Endometrium (tissue), 2 donors: ENCODE results near the gene TRPV4.
"Not testable (repeated sequence)": the region's sequence is repeated elsewhere in the genome, so short reads cannot be mapped to it uniquely, and the experiment has no call there.

ENCODE experiments used
- FAIRE-seq: peaks from 2 replicates; lab custom pipeline; 2012; peaks lifted over from hg19 to GRCh38; lab: Jason Lieb, UNC
- donor health status: control.
- donor health status: control.

The TRPV4 gene

DNA sequence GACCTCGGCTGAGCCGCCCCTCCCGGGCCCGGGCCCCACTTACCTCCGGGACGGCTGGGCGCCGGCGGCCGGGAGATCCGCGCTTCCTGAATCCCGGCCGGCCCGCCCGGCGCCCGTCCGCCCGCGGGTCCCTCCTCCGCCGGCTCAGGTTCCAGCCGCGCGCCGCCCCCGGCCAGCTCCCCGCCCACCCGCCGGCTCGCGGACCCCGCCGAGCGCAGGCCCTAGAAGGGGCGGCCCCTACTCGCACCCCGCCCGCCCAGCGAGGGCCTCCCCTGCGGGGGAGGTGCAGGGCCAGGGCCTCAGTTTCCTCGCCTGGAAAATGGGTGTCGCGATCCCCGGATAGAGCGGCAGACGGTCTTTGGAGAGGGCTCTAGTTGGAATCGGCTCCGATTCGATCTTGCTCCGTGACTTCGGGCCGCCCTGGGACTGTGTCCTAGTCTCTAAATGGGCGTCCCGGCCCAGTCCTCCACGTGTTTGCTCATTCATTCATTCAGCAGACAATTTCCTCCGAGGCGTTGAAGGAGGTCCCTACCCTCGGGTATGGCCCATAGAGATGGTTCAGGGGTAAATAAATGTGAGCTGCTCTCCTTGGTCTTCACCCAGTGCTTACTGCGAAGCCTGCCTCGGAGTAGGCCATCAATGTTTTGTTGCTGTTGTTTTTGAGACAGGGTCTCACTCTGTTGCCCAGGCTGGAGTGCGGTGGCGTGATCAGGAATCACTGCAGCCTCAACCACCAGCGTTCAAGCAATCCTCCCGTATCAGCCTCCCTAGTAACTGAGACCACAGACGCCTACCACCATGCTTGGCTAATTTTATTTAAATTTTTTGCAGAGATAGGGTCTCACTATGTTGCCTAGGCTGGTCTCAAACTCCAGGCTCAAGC is at the start of gene TRPV4:
TSS of gene TRPV4 (minus strand) at position 92 of the 883 bp plus-strand sequence. CDS start 18,602 bp downstream, outside the sequence.
- FAIRE-seq = no peak

DNA sequence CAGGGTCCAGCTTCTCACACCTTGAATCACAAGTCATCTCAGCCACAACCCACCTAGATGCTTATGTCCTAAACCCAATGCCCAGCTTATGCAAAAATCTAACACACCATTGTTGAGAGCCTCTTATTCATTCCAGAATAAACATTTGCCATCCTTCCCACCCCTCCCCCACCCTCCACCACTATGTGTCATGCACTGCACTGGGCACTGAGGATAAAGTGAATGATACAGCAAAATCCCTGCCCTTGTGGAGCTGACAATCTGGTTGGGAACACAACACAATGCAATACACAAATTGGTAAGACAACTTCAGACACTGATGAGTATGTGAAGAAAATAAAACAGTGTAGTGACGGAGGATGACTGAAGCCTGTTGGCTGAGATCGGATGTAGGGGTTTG is 48.6 kb upstream of the TRPV4 start:
- no peak for FAIRE-seq

DNA sequence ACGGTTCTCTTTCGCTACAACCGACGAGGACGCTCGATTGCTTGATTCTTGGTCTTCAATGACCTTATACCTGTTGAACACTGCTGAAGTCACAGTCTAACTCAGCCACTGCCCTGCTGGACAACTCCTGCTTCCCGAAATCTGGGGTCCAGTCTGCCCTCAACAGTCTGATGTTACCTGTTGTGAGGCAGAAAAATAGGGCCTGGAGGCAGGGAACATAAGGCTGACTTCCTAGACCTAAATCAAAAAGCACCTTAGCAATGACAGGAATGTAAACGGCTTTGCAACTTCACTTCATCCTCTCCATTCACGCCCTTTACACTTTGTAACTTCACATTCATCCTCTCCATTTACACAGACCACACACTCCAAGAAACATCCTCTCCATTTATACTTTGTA is 47.7 kb upstream of the TRPV4 start:
- no peak for FAIRE-seq

DNA sequence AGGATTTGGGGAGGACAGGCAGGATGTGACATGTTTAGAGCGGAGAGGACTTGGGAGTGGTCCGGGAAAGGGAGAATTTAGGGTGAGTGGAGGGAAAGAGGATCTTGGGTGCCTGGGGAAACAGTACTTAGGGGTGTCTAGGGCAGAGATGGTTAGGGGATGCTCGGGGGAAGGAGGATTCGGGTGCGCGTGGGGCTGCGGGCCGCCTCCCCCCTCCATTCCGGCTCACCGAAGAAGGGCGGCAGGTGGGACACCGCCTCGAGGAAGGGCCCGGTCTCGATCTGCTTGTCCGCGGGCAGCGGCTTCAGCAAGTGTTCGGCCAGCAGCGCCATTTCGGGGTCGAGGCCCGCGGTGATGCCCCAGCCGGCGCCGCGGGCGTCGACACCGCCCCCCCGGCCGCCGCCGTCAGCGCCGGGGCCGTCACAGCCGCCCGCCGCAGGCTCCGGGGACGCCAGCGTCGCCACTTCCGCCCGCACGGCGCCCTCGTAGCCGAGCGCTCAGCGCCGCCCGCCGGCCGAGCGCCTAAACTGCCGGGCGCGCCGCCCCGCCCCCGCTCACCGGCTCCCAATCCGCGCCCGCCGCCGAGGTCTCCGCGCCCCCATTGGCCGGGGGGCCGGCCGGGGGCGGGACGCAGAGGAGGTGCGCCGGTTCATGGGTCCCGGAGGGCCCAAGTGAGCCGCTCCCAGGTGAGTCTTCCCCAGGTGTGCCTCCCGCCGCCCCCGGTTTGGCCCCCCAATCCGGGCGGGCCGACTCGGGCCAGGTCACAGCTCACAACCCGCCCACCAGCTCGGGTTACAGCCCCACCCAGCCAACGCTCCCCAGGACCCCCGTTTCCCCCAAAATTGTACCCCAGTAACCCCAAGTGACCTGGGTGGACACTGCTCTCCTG is 47.1 kb upstream of the TRPV4 start, which contains the start of gene GLTP:
TSS of gene GLTP (minus strand) at position 499 of the 889 bp plus-strand sequence. CDS start at position 332, 167 bp downstream.
- FAIRE-seq = no peak

DNA sequence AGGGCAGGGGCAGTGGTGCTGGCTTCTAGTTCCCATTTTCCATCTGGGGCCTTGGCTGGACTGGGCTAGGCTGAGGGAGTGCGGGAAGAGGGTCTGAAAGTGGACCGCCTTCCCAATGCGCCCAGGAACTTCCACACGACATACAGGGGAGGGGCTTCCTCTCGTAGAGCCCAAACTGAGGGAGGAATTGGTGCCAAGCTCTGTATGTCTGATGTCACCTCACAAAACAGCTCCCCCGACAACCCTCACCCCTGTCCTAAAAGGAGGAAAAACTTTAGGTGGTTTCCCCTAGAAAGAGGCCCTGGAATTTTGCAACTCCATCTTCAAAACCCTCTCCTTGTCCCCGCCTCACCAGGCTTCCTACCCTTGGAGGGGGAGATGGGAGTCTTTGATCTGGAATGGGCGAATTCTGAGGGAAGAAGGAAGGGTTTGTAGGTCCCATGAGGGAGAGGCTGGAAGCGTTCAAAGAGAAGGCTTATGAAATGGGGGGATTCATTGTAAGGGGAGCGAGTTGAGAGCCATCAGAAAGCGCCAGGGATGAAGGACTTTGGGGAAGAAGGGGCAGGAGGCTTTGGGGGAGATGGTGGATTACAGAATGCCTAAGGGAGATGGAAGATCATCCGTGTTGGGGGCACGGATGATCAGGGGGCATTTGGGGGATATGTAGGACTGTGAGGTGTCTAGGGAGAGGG is 46.3 kb upstream of the TRPV4 start:
- no peak for FAIRE-seq

DNA sequence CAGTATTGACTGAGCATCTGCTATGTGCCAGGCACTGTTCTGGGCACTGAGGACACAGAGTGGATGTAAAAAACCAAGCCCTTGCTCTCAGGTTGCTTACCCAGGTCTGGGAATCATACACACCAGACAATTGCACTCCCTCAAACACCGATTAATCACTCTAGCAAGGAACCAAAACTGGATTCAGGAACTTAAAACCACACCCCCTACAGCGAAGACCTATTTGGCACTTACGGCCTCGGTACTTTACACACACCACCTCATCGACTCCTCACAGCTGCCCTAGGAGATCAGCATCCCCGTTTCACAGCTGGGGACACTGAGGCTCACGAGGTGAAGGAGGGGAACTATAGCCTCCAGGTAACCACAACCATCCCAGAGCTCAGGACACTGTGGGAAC is 45.6 kb upstream of the TRPV4 start:
- FAIRE-seq = no peak

DNA sequence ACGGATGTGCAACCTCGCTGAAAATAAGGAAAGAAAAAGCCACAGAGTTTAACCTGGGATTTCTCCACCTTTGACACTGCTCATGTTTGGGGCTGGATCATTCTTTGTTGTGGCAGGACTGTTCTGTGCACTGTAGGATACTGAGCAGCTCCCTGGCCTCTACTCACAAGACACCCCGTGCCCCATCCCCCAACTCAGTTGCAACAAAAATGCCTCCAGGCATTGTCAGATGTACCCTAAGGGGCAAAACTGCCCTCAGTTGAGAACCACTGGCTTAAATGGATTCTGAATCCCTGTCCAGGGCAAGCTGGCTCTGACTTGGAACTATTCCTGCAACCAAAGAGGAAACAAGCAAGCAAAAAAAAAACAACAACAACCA is 45.0 kb upstream of the TRPV4 start:
- FAIRE-seq = no peak

DNA sequence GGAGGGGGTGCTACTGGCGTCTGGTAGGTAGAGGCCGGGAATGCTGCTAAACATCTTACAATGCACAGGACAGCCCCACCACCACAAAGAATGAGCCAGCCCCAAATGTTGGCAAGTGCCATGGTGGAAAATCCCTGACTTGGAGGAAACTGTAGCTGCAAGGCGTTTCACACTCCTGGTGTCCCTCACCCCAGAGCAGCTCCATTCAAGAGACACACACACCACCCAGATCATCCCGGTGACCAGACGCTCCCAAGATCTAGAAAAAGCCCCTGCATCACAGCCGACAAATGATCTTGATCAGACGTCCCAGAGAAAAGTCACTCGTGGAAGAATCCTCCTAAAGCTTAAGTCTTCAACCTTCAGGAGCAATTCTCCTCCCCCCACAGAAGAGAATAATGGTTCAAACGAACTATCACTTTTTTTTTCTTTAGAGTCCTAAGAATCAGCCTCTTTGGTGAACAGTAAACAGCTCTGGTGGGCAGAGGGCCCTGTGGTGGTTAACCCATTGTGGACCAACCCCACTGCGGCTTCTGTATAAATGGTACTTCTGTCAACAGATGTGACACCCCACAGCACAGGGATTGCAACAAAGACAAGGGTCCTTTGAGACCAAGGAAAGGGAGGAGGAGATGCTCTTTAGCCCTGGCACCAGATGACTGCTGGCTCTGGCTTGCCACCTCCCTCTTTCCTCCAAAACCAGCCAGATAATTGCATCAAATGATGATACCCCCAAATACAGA is 44.5 kb upstream of the TRPV4 start:
- no peak for FAIRE-seq

DNA sequence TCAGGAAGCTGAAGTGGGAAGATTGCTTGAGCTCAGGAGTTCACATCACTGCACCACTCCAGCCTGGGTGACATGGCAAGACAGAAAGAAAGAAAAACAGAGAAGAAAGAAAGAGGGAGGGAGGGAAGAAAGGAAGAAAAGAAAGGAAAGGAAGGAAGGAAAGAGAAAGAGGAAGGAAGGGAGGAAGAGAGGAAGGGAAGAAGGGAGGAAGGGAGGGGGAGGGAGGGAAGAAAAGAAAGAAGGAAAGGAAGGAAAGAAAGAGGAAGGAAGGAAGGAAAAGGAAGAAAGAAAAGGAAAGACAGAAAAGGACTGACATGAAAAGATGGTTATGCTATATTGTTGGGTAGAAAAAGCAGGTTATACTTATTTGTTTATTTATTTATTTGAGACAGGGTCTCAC is 43.2 kb upstream of the TRPV4 start:
- FAIRE-seq = no peak

DNA sequence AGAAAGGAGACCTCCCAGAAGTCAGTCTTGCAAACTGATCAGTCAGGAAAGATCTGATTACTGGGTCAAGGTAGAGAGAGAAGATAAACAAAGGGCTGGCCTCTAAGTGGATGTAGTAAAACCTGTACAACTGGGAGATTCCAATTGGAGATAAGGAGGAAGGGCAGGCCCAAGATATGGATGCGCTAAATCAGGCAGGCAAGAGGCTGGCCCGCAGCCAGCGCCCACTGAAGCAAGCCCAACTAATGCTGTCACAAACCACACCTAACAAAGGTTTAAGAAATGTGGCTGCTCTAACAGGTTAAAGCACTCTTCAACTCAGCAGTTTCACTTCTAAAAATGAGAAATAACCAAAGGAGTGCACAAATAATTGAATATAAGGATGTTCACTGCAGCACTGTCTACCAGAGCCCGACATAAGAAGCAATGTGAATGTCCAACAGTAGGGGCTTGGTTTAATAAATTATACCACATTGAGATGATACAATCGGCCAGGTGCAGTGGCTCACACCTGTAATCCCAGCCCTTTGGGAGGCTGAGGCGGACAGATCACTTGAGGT is 42.5 kb upstream of the TRPV4 start:
- no peak for FAIRE-seq

DNA sequence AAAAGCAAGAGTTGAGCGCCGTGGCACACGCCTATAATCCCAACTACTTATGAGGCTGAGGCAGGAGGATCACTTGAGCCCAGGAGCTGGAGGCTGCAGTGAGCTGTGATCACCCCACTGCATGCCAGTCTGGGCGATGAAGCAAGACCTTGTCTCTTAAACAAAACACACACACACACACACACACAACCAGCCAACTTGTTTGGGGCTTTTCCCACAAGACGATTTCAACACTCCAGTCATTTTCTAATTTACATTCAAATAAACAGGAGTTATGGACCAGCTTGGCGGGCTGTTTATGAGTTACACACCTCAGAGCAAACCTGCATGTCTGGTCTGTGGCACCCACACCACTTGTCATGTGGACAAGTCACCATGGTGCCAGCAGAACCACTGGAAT is 40.5 kb upstream of the TRPV4 start:
- FAIRE-seq = no peak

DNA sequence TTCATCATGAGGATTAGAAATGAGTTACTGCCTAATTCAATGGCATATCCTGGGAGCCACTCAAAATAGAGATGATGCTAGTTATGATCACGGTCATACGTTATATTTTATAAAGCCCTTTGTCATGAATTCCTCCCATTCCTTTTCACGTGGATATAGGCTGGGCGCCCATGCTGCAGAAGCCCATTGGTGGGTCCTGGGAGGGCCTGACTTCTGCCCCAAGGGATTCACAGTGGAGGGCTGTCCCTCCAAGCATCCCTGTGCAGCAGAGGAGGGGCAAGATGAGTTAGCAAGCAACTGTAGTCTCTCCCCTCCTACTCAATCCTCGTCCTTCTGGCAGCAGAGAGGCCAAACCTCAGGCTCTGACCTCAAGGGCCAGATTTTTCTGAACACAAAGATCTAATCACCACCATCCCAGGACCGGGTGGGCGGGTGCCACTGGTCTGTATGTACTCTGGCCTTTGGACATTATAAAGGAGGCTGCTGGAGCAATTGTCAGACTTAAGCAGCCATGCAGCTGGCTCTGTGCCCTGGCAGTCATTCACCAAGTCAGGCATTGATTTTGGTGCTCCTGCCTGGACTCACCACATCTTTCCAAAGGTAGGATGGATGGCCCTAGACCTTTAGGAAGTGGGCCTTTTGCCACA is 38.6 kb upstream of the TRPV4 start:
- no peak for FAIRE-seq

DNA sequence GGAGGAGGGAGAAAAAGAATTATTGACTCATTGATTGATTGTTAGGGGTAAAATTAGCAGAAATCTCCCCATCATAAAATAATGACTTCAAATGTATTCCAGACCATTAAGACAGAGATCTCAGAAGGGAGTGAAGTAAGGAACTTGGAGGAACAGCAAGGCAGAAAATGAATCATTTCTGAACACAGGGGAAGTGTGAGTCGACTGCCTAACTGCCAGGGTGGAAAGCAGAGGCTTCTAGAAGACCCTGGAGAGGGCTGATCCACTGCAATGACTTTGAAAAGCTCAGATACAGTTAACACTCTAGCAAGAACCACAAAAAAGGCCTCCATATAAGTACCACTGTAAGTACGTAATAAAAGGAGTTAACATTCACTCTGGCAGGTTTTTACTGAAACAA is 37.5 kb upstream of the TRPV4 start:
- FAIRE-seq = no peak

DNA sequence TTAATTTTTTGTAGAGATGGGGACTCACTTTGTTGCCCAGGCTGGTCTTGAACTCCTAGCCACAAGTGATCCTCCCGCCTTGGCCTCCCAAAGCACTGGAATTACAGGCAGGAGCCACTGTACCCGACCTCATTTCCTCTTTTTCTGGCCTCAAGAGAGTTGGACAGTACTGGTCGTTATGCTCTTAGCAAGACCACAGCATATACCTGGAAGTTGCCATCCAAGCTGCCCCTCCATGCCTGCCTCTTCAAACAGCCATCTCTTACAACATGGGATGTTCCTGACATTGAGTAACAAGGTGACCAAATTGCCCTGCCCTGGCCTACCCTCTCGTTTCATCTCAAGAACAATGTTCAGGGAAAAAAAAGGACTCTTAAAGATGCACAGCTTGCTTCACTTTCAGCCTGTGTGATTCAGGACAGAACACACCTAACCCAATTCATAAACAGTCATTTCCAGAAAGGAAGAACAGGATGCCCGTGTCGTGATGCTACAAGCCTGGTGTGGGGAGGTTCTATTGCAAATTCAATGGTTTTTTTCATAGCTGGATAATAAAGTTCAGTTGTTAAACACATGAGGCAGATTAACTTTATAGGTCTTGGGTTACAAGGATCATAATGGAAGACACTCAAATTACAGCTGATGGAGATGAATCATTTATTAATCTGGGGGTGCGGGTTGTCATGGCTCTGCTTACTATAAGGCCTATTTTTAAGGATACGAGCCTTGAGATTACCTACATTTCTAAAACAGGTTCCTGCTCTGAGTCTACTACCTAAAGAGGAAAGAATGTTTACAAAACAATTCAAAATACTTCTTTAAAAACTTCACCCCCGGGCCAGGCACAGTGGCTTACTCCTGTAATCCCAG is 35.2 kb upstream of the TRPV4 start:
- FAIRE-seq = no peak

DNA sequence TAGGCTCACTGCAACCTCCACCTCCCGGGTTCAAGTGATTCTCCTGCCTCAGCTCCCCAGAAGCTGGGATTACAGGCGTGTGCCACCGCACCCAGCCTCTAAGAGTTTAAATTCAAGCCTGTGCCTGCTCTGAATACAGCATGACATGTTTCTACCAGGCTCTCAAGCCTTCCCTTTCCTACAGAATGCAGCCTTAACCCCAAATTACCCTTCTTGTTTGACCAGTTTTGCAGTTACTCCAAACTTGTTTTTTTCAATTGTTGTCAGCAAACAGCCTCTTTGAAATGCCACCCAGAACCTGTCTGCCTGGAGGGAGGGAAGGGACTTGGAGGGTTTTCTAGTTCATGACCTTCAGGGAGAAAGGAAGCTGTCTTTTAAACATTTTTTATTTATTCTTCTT is 31.7 kb upstream of the TRPV4 start:
- FAIRE-seq = no peak

DNA sequence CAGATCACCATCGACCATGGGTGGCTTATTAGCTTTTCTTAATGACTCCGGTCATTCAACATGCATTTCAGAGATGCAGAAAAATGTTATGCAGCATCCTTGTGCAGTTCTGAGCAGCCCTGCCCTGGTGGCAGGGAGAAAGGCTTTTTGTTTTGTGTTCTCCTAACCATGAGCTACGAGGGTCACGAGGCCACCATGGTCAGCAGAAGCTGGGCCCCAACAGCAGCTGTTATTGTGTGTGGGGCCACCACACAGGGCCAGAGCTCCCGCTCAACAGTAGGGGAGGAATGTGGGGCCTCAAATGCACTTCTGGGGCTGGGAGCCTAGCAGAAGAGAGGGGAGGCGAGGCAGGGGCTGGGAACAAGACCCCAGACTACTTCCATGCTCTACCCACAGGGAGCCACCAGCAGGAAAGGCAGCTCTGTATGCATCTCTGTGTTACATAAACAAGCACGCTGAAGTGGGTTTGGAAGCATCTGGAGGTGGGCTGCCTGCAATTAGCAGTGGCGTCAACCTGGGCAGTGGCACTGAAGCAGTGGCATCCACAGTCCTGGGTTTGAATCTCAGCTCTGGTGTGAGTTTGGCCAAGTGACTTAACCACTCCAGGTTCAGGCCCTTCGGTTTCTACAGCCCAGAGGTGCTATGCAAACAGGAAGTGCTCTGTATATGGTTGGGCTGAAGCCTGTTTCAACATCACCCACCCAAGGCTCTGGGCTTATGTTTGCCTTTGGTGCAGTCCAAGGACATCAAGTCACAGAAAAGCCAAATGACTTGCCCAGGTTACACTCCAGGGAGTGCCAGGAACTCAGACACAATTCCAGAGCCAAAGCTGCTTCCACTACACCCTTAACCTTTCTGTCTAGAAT is 30.9 kb upstream of the TRPV4 start:
- FAIRE-seq = no peak

DNA sequence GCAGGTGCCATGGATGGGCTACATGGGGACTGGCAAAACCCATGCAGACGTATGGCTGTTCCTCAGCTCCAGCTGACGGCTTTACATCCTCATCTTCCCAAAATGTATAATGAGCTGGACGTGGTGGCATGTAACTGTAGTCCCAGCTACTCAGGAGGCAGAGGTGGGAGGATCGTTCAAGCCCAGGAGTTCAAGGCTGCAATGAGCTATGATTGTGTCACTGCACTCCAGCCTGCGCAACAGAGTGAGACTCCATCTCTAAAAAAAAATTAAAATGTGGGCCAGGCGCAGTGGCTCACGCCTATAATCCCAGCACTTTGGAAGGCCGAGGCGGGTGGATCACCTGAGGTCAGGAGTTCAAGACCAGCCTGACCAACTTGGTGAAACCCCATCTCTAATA is 29.3 kb upstream of the TRPV4 start:
- not testable (repeated sequence) for FAIRE-seq

DNA sequence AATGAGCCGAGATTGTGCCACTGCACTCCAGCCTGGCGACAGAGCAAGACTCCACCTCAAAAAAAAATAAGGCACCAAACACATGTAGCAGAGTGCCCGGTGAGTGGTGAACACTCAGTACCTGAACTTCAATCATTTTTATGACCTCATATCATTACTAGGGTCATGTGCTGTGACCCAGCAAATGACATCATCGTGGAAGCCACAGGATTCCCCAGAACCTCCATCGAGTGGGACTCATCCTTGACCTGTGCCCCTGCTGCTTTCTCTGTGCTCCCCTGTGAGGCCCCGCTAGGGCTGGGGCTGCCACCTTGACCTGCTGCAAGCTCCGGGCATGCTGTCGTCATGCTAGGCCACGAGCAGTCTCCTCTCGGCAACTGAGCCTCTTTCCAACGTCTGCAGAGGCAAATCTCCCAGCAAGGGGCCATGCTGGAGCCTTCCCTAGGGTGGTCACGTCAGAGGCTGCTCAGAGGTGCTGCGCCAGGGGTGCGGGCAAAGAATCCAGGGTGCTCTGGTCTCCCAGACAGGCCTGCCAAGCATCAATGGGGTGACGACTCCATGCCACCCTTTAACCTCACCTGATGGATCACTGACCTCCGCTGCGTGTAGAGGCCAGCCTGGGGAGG is 28.6 kb upstream of the TRPV4 start:
- no peak for FAIRE-seq
